SK-N-SH treated with all-trans-retinoic acid at 6 μM for 48 hours (cell line): ENCODE results near the gene STARD13.

Experiments used
- ARNTL ChIP-seq: fragments of 450-650 bp; formaldehyde crosslinking; IDR thresholded peaks from 2 replicates; pipeline ENCODE4 v1.5.0; 2020; ENCODE audit warnings: low read depth, mild to moderate bottlenecking, moderate library complexity, borderline replicate concordance
- ESRRG ChIP-seq: fragments of 250-450 bp; sonication (Bioruptor Pico); IDR thresholded peaks from 2 replicates; pipeline ENCODE4 v1.6.1; 2021; ENCODE audit warnings: mild to moderate bottlenecking
- GLIS3 ChIP-seq: fragments of 250-450 bp; sonication (Bioruptor Pico); IDR thresholded peaks from 2 replicates; pipeline ENCODE4 v1.5.0; 2020; ENCODE audit warnings: mild to moderate bottlenecking, moderate library complexity
- OSR1 ChIP-seq: fragments of 250-450 bp; sonication (Bioruptor Pico); IDR thresholded peaks from 2 replicates; pipeline ENCODE4 v1.8.0; 2022; ENCODE audit warnings: moderate library complexity, mild to moderate bottlenecking, inconsistent platforms
- RARB ChIP-seq: fragments of 250-450 bp; sonication (Bioruptor Pico); IDR thresholded peaks from 2 replicates; pipeline ENCODE4 v1.8.0; 2021; ENCODE audit warnings: mild to moderate bottlenecking, moderate library complexity
- ZC3H10 ChIP-seq: fragments of 250-450 bp; sonication (Bioruptor Pico); IDR thresholded peaks from 2 replicates; pipeline ENCODE4 v1.5.1; 2021; ENCODE audit warnings: mild to moderate bottlenecking, moderate library complexity
- ZFP3 ChIP-seq: fragments of 250-450 bp; sonication (Bioruptor Pico); IDR thresholded peaks from 2 replicates; pipeline ENCODE4 v1.5.0; 2020; ENCODE audit warnings: mild to moderate bottlenecking, moderate library complexity
- ZFP30 ChIP-seq: fragments of 450-650 bp; formaldehyde crosslinking; IDR thresholded peaks from 2 replicates; pipeline ENCODE4 v1.5.0; 2022; ENCODE audit warnings: mild to moderate bottlenecking, moderate library complexity
- ZNF70 ChIP-seq: fragments of 450-650 bp; formaldehyde crosslinking; IDR thresholded peaks from 2 replicates; pipeline ENCODE4 v1.5.0; 2020; ENCODE audit warnings: mild to moderate bottlenecking, moderate library complexity
- ZNF8 ChIP-seq: fragments of 450-650 bp; formaldehyde crosslinking; IDR thresholded peaks from 2 replicates; pipeline ENCODE4 v1.5.0; 2020; ENCODE audit warnings: mild to moderate bottlenecking, moderate library complexity
- TF ChIP-seq, protein P1 (sequence below): fragments of 250-450 bp; sonication (Bioruptor Pico); IDR thresholded peaks from 2 replicates; pipeline ENCODE4 v1.8.0; 2021; ENCODE audit warnings: low read depth, mild to moderate bottlenecking, moderate library complexity, borderline replicate concordance
- TF ChIP-seq, protein P2 (sequence below): fragments of 250-450 bp; sonication (Bioruptor Pico); IDR thresholded peaks from 2 replicates; pipeline ENCODE4 v1.5.1; 2020; ENCODE audit warnings: low read depth, mild to moderate bottlenecking, moderate library complexity
- TF ChIP-seq, protein P3 (sequence below): fragments of 250-450 bp; sonication (Bioruptor Pico); IDR thresholded peaks from 2 replicates; pipeline ENCODE4 v1.8.0; 2020; ENCODE audit warnings: mild to moderate bottlenecking, moderate library complexity, borderline replicate concordance

DNA sequence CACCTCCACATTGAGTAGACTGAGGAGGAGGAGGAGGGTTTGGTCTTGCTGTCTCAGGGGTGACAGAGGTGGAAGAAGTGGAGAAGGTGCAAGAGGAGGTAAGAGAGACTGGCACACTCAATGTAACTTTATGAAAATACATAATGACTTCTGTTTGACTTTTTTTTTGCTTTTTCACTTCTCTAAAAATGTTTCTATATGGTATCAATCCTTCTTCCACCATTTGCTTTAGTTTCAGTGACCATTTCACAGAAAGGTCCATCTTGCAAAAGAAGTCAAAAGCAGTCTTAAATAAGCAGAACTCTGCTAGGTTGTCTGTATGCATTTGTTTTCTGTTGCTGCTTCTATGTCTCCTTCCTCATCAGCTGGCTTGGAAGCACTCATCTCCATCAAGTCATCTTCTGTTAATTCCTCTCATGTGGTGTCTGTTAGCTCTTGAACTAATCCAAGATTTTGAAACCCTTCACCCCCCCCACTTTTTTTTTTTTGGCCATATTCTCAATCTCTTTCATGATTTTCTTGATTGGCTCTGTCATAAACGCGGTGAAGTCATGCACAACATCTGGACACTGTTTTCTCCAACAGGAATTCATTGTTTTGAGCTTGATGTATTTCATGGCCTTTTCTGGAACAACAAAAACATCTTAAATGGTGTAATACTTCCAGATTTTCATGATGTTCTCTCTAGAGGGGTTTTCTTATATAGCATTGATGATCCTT is 188.5 kb downstream of the STARD13 start:
- TF ChIP-seq ZFP30 (CRISPR knock-in tag): no peak
- TF ChIP-seq, protein P1, sequence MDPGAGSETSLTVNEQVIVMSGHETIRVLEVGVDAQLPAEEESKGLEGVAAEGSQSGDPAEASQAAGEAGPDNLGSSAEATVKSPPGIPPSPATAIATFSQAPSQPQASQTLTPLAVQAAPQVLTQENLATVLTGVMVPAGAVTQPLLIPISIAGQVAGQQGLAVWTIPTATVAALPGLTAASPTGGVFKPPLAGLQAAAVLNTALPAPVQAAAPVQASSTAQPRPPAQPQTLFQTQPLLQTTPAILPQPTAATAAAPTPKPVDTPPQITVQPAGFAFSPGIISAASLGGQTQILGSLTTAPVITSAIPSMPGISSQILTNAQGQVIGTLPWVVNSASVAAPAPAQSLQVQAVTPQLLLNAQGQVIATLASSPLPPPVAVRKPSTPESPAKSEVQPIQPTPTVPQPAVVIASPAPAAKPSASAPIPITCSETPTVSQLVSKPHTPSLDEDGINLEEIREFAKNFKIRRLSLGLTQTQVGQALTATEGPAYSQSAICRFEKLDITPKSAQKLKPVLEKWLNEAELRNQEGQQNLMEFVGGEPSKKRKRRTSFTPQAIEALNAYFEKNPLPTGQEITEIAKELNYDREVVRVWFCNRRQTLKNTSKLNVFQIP (CRISPR knock-in tag): no peak
- TF ChIP-seq ZNF8 (CRISPR knock-in tag): no peak
- TF ChIP-seq, protein P2, sequence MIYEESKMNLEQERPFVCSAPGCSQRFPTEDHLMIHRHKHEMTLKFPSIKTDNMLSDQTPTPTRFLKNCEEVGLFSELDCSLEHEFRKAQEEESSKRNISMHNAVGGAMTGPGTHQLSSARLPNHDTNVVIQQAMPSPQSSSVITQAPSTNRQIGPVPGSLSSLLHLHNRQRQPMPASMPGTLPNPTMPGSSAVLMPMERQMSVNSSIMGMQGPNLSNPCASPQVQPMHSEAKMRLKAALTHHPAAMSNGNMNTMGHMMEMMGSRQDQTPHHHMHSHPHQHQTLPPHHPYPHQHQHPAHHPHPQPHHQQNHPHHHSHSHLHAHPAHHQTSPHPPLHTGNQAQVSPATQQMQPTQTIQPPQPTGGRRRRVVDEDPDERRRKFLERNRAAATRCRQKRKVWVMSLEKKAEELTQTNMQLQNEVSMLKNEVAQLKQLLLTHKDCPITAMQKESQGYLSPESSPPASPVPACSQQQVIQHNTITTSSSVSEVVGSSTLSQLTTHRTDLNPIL (CRISPR knock-in tag): no peak
- TF ChIP-seq ZNF70: no peak
- no peak for TF ChIP-seq ZC3H10 (CRISPR knock-in tag)
- TF ChIP-seq ESRRG (CRISPR knock-in tag): no peak
- no peak for TF ChIP-seq ZFP3 (CRISPR knock-in tag)
- TF ChIP-seq OSR1 (CRISPR knock-in tag): no peak
- no peak for TF ChIP-seq ARNTL (CRISPR knock-in tag)
- TF ChIP-seq GLIS3 (CRISPR knock-in tag): no peak
- TF ChIP-seq RARB: no peak
- TF ChIP-seq, protein P3, sequence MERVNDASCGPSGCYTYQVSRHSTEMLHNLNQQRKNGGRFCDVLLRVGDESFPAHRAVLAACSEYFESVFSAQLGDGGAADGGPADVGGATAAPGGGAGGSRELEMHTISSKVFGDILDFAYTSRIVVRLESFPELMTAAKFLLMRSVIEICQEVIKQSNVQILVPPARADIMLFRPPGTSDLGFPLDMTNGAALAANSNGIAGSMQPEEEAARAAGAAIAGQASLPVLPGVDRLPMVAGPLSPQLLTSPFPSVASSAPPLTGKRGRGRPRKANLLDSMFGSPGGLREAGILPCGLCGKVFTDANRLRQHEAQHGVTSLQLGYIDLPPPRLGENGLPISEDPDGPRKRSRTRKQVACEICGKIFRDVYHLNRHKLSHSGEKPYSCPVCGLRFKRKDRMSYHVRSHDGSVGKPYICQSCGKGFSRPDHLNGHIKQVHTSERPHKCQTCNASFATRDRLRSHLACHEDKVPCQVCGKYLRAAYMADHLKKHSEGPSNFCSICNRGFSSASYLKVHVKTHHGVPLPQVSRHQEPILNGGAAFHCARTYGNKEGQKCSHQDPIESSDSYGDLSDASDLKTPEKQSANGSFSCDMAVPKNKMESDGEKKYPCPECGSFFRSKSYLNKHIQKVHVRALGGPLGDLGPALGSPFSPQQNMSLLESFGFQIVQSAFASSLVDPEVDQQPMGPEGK (CRISPR knock-in tag): no peak
